ENCODE results near the gene GABRB1.

GABRB1 gene

DNA sequence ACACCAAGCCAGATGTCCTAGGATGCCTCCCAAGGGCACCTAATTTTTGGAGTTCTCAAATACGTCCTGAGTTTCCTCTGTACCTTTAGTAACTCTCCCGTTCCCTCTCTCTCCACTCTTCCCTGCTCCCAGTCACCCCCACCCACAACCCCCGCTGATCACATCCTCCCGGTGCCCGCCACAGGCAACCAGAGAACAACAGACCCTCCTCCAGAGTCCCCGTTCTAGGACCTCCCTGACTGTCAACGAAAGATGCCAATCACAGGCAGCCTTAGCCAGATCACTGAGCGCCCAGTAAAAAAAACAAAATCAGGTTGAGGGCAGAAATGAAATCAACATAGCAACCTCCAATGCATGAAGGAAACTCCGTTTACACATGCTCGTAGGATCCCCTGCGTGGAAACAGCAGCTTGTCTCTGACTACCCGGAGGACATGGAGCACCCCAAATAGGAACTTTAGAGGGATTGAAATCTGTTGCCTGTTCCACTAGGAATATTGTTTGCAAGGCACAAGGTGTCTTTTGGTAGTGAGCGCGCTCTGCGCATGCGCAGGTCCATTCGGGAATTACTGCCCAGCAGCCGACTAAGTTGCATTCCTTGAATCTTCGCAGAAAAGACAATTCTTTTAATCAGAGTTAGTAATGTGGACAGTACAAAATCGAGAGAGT lies at the start of gene GABRB1:
TSS of gene GABRB1 (plus strand) at position 557 of the 668 bp plus-strand sequence.
- peak in 54 of 56 donors; percentile 9 to 89 (median 64) for DNase-seq

DNA sequence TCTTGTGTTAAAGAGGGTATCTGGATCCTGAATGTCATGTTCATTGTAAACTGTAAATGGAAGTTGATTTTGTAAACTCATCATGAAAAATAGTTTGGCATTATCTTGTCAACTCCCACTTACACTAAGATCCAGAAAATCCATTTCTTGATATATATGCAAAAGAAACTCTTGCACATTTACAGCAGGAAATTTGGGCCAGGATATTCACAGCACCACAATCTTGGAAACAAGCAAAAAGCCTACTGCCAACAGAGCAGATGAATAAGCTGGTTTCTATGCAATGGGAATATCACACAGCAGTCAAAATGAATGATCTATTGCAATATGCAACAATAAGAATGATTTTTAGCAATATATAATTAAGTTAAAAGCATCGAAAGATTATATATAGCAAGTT lies 46.6 kb upstream of the GABRB1 start:
- no peak for DNase-seq

DNA sequence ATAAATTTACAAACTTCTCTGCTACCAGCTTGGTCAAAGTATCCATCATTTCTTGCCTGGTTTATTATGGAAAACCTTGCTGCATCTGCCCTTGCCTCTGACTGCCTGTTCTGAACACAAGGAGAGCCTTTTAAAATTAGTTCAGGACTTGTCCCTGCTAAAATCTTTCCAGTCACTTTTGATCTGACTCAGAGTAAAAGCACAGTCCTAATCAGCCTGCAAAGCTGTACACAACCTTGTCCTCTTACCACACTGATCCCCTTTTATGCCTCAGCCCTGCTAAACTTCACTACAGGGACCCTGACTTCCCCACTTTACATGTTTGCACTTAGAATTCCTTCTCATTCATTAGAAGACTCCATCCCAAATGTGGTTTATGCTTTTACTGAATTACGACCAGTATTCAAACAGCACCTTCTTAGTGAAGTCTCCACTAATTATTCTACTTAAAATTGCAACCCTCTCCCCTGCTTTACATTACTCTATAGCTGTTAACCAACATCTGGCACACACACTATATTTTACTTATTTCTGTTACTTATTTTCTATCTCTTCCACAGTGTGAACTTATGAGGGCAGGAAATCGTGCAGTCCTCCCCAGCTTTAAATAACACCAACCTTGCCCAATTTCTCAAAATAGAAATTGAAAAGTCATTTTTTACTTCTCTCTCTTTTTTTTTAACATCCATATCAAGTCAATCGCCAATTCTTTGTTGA lies 44.3 kb upstream of the GABRB1 start:
- no peak for DNase-seq

DNA sequence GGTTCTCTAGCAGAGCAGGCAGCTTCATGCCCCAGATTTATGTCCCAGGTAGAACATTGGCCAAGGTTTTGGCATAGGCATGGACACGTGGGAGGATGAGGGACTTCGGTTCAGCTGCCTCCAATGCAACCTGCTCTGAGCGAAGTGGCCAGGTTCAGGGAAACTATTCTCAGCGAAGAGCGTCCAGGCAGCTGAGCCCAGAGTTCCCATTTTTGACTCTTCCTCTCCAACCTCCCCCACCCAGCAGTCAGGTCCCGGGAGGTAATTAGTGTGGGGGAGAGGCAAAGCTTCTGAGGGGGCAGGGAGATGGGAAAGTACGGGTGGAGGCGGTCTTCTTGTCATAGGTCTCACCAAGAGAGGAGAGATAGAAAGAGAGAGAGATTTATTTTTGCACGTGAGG lies 39.0 kb upstream of the GABRB1 start:
- DNase-seq = peak in 30 of 56 donors; percentile 2 to 57 (median 22)

DNA sequence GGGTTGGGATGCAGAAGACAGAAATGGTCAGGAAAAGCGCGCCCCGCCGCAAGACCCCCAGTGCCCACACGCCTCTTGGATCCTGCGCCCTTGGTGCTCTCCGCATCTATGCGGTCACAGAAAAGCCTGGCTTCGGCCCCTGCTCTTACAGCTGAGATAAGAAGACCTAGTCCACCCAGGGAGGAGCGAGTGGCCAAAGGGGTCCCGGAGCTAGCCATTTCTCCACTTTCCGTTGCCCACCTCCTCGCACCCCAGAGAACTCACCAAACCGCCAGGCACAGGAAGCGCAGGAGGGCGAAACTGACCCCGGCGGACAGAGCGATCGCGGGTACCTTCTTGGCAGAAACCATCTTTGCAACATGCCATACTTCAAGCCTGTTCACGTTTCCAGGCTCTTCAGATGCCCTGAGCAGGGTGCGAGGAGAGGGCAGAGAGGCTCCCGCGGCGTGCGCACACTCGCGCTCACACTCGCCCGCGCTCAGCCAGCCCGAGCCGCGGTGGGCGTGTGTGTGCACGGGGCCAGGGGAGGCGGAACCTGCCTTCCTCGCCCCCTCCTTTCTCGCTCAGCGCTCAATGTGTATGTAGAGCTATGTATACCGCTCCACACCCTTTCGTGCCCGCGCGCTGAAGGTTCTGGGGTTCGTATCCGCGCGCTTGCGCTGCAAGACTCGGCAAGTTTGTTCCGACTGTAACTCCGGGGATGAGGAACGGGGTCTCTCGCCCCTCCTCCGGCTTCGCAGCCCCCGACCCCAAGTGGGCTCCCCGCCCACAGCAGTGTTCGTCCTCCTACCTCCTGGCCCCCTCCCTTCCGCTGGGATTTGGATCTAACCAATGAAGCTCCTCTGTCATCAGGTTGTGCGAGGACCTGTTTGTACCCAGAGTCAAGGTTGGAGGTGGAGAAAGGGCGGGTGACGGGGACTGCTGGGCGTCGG lies 38.0 kb upstream of the GABRB1 start, which contains the start of gene GABRA4:
TSS of gene GABRA4 (minus strand) at position 507 of the 932 bp plus-strand sequence. CDS start at position 350, 157 bp downstream.
- DNase-seq = peak in 45 of 56 donors; percentile 2 to 78 (median 46)

DNA sequence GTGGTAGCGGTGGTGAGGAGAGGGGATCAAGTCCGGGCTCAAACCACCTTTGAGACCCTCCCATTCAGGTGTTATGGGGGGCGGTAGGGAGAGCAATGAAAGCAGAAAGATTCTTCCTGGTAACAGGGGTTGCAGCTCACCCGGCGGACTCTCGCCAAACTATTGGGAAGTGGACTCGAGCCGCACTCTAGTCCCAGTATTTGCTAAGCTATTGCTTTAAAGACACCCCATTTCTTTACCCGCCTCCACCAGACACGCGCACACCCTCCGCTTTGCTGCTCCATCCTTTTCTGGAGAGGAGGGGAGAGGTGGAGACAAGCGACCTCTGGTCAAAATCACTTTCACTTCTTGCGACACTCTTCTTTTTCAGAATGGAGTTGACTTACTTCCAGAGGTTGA lies 37.4 kb upstream of the GABRB1 start:
- peak in 26 of 56 donors; percentile 2 to 62 (median 32) for DNase-seq

DNA sequence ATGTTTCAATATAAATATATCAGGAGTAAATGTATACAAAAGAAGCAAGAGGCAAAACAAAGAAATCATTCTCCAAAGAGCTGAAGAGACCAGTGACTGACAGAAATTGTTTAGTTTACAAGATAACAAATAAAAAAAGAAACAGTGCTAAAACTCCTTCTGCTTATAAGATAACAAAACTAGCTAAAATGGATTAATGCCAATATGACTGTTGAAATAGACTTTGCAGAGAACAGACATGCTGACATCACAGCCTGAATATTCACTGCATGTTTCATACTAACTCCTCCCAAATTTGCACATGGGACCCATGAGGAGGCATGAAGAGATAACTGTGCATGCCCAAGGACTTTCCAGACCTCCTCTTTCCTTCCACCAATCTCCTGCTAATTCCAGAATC lies 31.8 kb upstream of the GABRB1 start:
- no peak for DNase-seq

DNA sequence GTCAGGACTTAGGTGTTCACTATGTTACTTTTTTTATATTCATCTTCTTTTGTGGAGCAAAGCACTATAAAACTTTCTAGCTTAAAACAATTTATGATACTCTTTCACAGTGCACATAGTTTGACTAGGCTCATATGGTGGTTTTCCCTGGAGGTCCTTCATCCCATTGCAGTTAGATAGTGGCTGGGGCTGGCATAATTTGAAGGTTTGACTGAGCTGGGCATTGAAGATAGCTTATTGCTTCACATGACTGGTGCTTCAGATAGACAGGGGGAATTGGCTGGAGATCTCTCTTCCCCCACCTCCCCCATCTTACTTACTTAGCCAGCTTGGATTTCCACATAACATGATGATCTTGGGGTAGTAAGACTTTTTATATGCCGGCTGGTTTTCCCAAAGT lies 31.0 kb upstream of the GABRB1 start:
- DNase-seq = no peak

- no peak for DNase-seq
Observed at GRCh38 chr4:47002580-47002979, 28.8 kb upstream of the GABRB1 start.

GRCh38 chr4:47010347-47010911 lies 20.9 kb upstream of the GABRB1 start:
- no peak for DNase-seq

- DNase-seq = no peak
Observed at GRCh38 chr4:47010912-47011446, 20.4 kb upstream of the GABRB1 start.

- no peak for DNase-seq
Observed at GRCh38 chr4:47012676-47013075, 18.7 kb upstream of the GABRB1 start.

DNA sequence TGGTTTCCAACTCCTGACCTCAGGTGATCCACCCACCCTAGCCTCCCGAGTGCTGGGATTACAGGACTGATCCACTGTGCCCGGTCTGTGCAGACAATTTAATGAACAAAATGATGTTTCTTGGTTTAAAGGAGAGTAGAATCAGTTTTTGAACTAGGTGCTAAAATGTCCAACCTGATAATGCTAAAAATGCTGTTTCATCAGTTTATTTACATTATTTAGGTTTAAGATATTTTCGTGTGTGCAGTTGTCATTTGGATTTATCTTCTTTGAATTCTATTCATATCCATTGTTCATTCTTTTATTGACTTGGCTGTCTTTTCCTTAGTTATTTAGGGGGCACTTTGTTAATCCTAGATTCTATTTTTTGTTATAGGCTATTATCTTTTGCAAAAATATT lies 18.0 kb upstream of the GABRB1 start:
- no peak for DNase-seq

DNA sequence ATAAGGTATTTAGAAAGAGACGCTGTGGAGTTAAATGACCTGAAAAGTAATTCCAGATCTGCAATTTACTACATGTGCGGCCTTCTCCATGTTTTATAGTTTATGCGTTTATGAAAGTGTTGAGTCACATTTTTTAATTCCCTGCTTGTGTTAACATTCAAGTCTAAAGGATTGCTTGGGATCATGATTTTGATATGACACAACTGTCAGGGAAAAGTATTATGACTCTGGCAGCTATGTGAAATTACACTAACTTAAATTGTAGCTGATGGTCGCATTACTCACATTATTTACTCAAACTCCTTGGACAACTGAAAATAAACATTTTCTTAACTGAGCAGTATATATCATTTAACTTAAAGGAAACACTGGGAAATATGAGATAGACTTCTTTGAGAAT lies 14.3 kb upstream of the GABRB1 start:
- DNase-seq = no peak

- DNase-seq = no peak
Observed at GRCh38 chr4:47017494-47017893, 13.9 kb upstream of the GABRB1 start.

DNA sequence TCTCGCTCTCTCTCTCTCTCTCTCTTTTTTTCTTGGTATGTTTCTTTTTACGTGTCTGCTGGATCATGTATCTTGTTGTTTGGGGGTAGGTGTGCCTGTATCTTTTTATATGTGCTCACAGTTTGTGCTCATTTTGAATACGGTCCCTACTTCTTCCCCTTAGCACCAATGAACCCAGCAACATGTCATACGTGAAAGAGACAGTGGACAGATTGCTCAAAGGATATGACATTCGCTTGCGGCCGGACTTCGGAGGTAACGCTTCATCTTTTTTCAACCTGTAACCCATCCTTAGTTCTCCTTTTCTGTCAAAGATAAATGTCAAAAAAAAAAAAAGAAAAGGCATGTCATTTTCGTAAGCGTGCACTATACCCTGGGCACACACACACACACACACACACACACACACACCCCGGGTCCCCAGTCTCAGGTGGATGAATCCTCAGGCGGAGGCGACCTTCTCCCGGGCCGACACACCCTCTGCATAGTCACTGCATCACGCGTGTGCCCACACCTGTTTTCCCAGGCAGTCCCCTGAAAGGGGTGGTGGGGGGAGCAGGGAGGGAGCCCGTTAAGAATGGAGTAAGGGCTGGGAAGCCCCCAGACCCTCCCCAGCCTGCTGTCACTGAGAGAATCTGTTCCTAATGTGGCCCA lies 511 bp downstream of the GABRB1 start:
- DNase-seq = peak in 31 of 56 donors; percentile 2 to 69 (median 40)

DNA sequence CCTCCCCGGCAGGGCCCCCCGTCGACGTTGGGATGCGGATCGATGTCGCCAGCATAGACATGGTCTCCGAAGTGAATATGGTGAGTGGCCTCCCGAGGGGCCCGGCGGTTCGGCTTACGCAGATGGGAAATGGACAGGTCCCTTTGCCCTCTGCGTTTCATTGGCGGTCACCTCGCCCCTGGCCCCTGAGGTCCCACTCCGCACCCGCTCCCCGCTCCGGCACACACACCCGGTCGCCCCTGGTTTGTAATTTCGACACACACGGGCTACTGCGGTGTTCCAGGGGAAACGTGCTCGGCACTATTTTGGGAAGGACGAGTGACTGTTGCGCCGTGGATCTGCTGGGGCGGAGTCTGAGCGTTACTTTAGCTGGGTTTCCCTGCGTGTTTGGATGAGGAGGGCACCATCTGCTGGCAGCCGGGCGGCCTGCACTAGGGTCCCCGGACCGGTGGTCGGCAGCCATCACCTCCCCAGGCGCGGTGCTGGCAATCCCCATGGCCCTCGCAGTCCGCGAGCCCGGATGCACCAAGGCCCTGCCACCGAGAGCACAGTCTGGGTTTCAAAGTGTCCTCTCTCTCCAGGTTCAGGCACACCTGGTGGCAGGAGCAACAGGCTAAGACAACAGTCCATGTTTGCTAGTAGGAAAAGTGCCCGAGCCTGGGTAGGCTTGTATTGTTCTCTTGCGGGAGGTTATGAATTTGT lies 1.2 kb downstream of the GABRB1 start:
- DNase-seq = peak in 55 of 56 donors; percentile 20 to 91 (median 65)

- no peak for DNase-seq
Observed at GRCh38 chr4:47038263-47038662, 6.9 kb downstream of the GABRB1 start.

GRCh38 chr4:47040828-47041227 lies 9.5 kb downstream of the GABRB1 start:
- no peak for DNase-seq

DNA sequence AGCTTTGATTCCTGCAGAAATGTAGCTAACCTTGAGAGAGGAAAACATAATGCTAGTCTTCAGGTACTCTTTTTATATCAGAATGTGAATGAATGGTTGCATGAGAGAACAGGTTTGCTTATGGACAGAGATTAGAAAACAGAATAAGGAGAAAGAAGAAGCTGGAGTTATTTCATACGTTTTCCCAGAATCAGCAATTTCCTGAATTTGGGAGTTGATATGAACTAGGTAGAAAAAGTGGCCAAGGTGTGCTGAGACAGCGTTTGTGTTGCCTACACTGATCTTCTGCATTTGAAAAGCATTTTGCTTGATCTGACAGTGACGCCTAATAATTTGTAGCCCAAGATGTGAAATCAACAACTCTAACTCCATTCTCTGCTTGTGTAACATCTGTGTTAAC lies 12.5 kb downstream of the GABRB1 start:
- no peak for DNase-seq

Data from nucleus accumbens (tissue), 56 donors.